Hindlimb muscle (tissue), 1 donor: ENCODE results near the gene UTS2B. TPM values are rescaled to one million over a fixed set of nuclear protein-coding genes. Genes with fewer than 3 reads are reported as not detected.

Experiments used
- DNase-seq: peaks from one replicate; pipeline ENCODE4 v3.0.0-alpha.2; 2013
- polyA plus RNA-seq: library from polyadenylated mRNA; unstranded; fragments of 120-200 nt; gene quantifications from one replicate; pipeline ENCODE4 v1.2.1, GENCODE V29; 2013; ENCODE audit not compliant: insufficient read length

UTS2B gene
- polyA plus RNA-seq = 0.19 TPM

GRCh38 chr3:191329654-191330529 lies at the start of gene UTS2B:
TSS of gene UTS2B (minus strand) at chr3:191330526. CDS start at chr3:191282189, 48,337 bp downstream.
- DNase-seq = peak; percentile 70

GRCh38 chr3:191380001-191380400 lies 49.7 kb upstream of the UTS2B start:
- no peak for DNase-seq

- DNase-seq = no peak
Measured at GRCh38 chr3:191379446-191379845, 49.1 kb upstream of the UTS2B start.

GRCh38 chr3:191378142-191378812 lies 48.0 kb upstream of the UTS2B start:
- DNase-seq = no peak

- DNase-seq = peak; percentile 47
Measured at GRCh38 chr3:191376516-191377141, 46.3 kb upstream of the UTS2B start.

- no peak for DNase-seq
Measured at GRCh38 chr3:191373327-191373726, 43.0 kb upstream of the UTS2B start.

GRCh38 chr3:191372122-191372521 lies 41.8 kb upstream of the UTS2B start:
- DNase-seq = no peak

- DNase-seq = no peak
Measured at GRCh38 chr3:191369616-191370010, 39.3 kb upstream of the UTS2B start.

GRCh38 chr3:191368755-191369615 lies 38.7 kb upstream of the UTS2B start:
- no peak for DNase-seq

- no peak for DNase-seq
Measured at GRCh38 chr3:191366675-191367074, 36.3 kb upstream of the UTS2B start.

- DNase-seq = no peak
Measured at GRCh38 chr3:191363221-191363620, 32.9 kb upstream of the UTS2B start.

GRCh38 chr3:191362524-191363090 lies 32.3 kb upstream of the UTS2B start:
- no peak for DNase-seq

- no peak for DNase-seq
Measured at GRCh38 chr3:191362037-191362436, 31.7 kb upstream of the UTS2B start.

GRCh38 chr3:191361456-191361855 lies 31.1 kb upstream of the UTS2B start:
- no peak for DNase-seq

- DNase-seq = no peak
Measured at GRCh38 chr3:191360620-191361019, 30.3 kb upstream of the UTS2B start.

GRCh38 chr3:191358929-191359328 lies 28.6 kb upstream of the UTS2B start:
- DNase-seq = no peak

GRCh38 chr3:191357909-191358308 lies 27.6 kb upstream of the UTS2B start:
- no peak for DNase-seq

- DNase-seq = peak; percentile 30
Measured at GRCh38 chr3:191356631-191357439, 26.5 kb upstream of the UTS2B start.

GRCh38 chr3:191355406-191355805 lies 25.1 kb upstream of the UTS2B start:
- no peak for DNase-seq

GRCh38 chr3:191353022-191353777 lies 22.9 kb upstream of the UTS2B start:
- no peak for DNase-seq
